ENCODE data around the gene ADD3.

ADD3 gene

DNA sequence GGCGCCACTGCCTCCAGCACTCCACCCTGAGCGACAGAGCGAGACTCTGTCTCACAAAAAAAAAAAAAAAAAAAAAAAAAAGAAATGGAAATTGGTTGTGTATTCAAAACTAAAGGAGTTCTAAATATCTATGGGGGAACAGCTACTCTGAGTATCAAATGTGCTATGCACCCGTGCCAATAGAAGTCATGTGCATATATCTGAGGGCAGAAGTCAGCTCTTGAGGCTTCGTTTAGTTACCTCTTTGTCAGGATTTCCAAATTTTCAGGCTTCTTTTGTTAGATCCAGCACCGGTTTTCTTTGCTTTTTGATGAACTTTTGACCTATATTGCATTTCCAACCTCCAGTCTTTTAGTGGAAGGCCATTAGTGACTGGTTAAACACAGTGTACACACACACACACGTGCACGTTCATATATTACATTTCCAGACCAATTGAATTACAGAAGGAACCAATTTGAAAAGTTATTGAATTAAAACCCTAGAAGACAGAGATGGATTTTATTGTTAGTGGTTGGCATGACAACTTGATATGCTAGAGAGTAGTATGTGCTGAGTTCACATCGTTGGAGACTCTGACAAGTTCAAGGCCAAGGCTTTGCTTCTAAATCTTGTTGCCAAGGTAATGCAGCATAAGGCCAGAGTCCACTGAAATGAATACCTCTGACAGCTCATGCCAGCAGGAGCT, 33.1 kb upstream of the ADD3 start:
- Histone ChIP-seq H3K27ac (ENCODE audit: low read depth, low read length, poor library complexity, severe bottlenecking) (no peak overlapping the region), H3K9me3 (ENCODE audit: low read length) (no peaks in the 10 kb centered on the region), H2AFZ (ENCODE audit: low read length) (no peak overlapping the region), H3K36me3 (ENCODE audit: insufficient read depth, low read length) (no peaks in the 10 kb centered on the region), H3F3A (ENCODE audit: insufficient read depth, low read length) (no peaks in the 10 kb centered on the region), H3K4me3 (ENCODE audit: low read depth, low read length, poor library complexity, severe bottlenecking) (no peak overlapping the region), H3K79me2 (ENCODE audit: insufficient read depth, low read length) (no peaks in the 10 kb centered on the region), H3K9ac (ENCODE audit: low read length) (no peak overlapping the region), H3K27me3 (ENCODE audit: insufficient read depth, low read length) (peaks cover 6% of the 10 kb centered on the region; the same call in 1 of the 2 replicates), H3K4me2 (ENCODE audit: low read length) (no peak overlapping the region), H3K4me1 (ENCODE audit: insufficient read depth, low read length, severe bottlenecking) (no peaks in the 10 kb centered on the region), H3K9me2 (ENCODE audit: low read depth, low read length) (no peaks in the 10 kb centered on the region), H4K20me1 (ENCODE audit: insufficient read depth, low read length) (no peaks in the 10 kb centered on the region)
- no peak for TF ChIP-seq EZH2 (IDR thresholded peaks at IDR 0.05; ENCODE audit: borderline replicate concordance, low read length)
- no peak for TF ChIP-seq CTCF (IDR thresholded peaks at IDR 0.05; ENCODE audit: low read length)

DNA sequence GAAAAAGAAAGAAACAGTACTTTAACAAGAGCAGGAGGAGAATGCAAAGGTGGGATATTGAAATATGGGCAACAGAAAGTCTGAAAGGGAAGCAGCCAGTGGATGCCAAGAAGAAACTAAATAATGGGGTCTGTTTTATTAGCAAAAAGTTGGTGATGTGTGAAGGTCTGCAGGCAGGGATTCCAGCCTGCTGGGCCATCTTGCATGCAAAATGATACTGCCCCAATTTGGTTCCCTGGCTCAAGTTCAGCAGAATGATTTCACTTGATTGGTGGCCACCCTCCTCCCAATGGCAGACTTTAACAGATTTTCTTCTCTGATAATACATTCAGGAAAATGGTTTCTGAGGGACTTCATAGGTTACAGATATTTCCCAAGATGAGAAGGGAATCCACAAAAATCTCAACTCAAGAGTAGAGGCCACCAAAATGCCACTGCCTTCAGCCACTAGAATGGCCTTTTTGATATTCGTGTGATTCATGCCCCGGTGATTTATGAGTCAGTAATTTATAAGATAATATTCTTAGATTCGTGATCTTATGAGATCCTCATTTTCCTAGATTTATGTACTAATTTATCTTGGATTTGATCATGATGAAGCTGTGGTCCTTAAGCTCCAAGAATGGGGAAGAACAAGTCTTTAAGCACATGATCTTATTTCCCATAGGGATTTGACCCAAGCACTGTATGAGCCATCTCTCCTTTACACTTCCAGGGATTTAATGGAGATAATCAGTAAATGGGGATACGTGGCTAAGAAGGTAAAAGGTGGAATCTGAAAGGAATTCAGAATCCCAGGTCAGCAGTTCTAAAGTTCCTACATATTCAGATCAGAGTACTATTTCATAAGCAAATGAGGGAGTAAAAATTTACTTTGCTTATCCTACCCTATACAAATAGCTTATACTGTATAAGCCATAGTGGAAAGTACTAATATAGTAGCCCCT, 32.3 kb upstream of the ADD3 start:
- no peaks in the 10 kb centered on the region for H4K20me1 ChIP-seq (ENCODE audit: insufficient read depth, low read length)

GRCh38 chr10:109976681-109977080, 31.1 kb upstream of the ADD3 start:
- no peak overlapping the region for H2AFZ ChIP-seq (ENCODE audit: low read length)
- no peaks in the 10 kb centered on the region for H3K9me3 ChIP-seq (ENCODE audit: low read length)
- no peak overlapping the region for H3K9ac ChIP-seq (ENCODE audit: low read length)
- no peak overlapping the region for H3K4me2 ChIP-seq (ENCODE audit: low read length)
- H3K79me2 ChIP-seq (ENCODE audit: insufficient read depth, low read length), result no peaks in the 10 kb centered on the region
- no peak overlapping the region for H3K27ac ChIP-seq (ENCODE audit: low read depth, low read length, poor library complexity, severe bottlenecking)
- H4K20me1 ChIP-seq (ENCODE audit: insufficient read depth, low read length), result no peaks in the 10 kb centered on the region
- no peaks in the 10 kb centered on the region for H3F3A ChIP-seq (ENCODE audit: insufficient read depth, low read length)
- TF ChIP-seq CTCF (IDR thresholded peaks at IDR 0.05; ENCODE audit: low read length) (no peak), EZH2 (IDR thresholded peaks at IDR 0.05; ENCODE audit: borderline replicate concordance, low read length) (no peak)
- no peaks in the 10 kb centered on the region for H3K9me2 ChIP-seq (ENCODE audit: low read depth, low read length)
- no peaks in the 10 kb centered on the region for H3K4me1 ChIP-seq (ENCODE audit: insufficient read depth, low read length, severe bottlenecking)
- H3K27me3 ChIP-seq (ENCODE audit: insufficient read depth, low read length), result peaks cover 6% of the 10 kb centered on the region; the same call in 1 of the 2 replicates
- H3K4me3 ChIP-seq (ENCODE audit: low read depth, low read length, poor library complexity, severe bottlenecking), result no peak overlapping the region
- H3K36me3 ChIP-seq (ENCODE audit: insufficient read depth, low read length), result no peaks in the 10 kb centered on the region

More for the DNA sequence above, 32.3 kb upstream of the ADD3 start:
- H3K36me3 ChIP-seq (ENCODE audit: insufficient read depth, low read length), result no peaks in the 10 kb centered on the region
- no peaks in the 10 kb centered on the region for H3K9me2 ChIP-seq (ENCODE audit: low read depth, low read length)
- no peaks in the 10 kb centered on the region for H3K4me1 ChIP-seq (ENCODE audit: insufficient read depth, low read length, severe bottlenecking)
- no peak overlapping the region for H3K9ac ChIP-seq (ENCODE audit: low read length)
- H2AFZ ChIP-seq (ENCODE audit: low read length), result no peak overlapping the region
- no peaks in the 10 kb centered on the region for H3K79me2 ChIP-seq (ENCODE audit: insufficient read depth, low read length)
- no peaks in the 10 kb centered on the region for H3K9me3 ChIP-seq (ENCODE audit: low read length)
- no peaks in the 10 kb centered on the region for H3F3A ChIP-seq (ENCODE audit: insufficient read depth, low read length)
- no peak overlapping the region for H3K27ac ChIP-seq (ENCODE audit: low read depth, low read length, poor library complexity, severe bottlenecking)
- H3K27me3 ChIP-seq (ENCODE audit: insufficient read depth, low read length), result peaks cover 6% of the 10 kb centered on the region; the same call in 1 of the 2 replicates
- TF ChIP-seq CTCF (IDR thresholded peaks at IDR 0.05; ENCODE audit: low read length) (no peak), EZH2 (IDR thresholded peaks at IDR 0.05; ENCODE audit: borderline replicate concordance, low read length) (no peak)
- no peak overlapping the region for H3K4me2 ChIP-seq (ENCODE audit: low read length)
- no peak overlapping the region for H3K4me3 ChIP-seq (ENCODE audit: low read depth, low read length, poor library complexity, severe bottlenecking)
